Measurements from ENCODE around the gene PHETA2. TPM values are rescaled to one million over a fixed set of nuclear protein-coding genes. Genes with fewer than 3 reads are reported as not detected.

Gene PHETA2
- total and polyA plus RNA-seq, 8 donors, result 11.2 to 20.4 (median 16.5) TPM

- ATAC-seq (no peak), DNase-seq (no peak)
- no peaks in the 10 kb centered on the region for H3K4me1 ChIP-seq
- H3K9me3 ChIP-seq, result peaks cover 0 to 12% of the 10 kb centered on the region in 2 donors
- TF ChIP-seq, protein P1, sequence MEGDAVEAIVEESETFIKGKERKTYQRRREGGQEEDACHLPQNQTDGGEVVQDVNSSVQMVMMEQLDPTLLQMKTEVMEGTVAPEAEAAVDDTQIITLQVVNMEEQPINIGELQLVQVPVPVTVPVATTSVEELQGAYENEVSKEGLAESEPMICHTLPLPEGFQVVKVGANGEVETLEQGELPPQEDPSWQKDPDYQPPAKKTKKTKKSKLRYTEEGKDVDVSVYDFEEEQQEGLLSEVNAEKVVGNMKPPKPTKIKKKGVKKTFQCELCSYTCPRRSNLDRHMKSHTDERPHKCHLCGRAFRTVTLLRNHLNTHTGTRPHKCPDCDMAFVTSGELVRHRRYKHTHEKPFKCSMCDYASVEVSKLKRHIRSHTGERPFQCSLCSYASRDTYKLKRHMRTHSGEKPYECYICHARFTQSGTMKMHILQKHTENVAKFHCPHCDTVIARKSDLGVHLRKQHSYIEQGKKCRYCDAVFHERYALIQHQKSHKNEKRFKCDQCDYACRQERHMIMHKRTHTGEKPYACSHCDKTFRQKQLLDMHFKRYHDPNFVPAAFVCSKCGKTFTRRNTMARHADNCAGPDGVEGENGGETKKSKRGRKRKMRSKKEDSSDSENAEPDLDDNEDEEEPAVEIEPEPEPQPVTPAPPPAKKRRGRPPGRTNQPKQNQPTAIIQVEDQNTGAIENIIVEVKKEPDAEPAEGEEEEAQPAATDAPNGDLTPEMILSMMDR (IDR thresholded peaks at IDR 0.05), result no peak
- H3K27ac ChIP-seq, result no peak overlapping the region
- H3K27me3 ChIP-seq, result no peaks in the 10 kb centered on the region
- intact Hi-C loops (cut with DNase I), result no loop called here
- H3K36me3 ChIP-seq, result no peaks in the 10 kb centered on the region
- H3K4me3 ChIP-seq, result no peak overlapping the region
Observed at GRCh38 chr22:42052765-42053164, 21.3 kb upstream of the PHETA2 start.

GRCh38 chr22:42056757-42057511 lies 17.1 kb upstream of the PHETA2 start:
- Histone ChIP-seq H3K9me3 (peaks cover 0 to 12% of the 10 kb centered on the region in 2 donors), H3K27ac (no peak overlapping the region), H3K4me3 (no peak overlapping the region), H3K36me3 (peaks cover 0 to 39% of the 10 kb centered on the region in 2 donors), H3K27me3 (no peaks in the 10 kb centered on the region), H3K4me1 (no peaks in the 10 kb centered on the region)
- TF ChIP-seq, protein P1 (IDR thresholded peaks at IDR 0.05), result no peak
- intact Hi-C loops (cut with DNase I), result no loop called here
- DNase-seq (no peak), ATAC-seq (no peak)

DNA sequence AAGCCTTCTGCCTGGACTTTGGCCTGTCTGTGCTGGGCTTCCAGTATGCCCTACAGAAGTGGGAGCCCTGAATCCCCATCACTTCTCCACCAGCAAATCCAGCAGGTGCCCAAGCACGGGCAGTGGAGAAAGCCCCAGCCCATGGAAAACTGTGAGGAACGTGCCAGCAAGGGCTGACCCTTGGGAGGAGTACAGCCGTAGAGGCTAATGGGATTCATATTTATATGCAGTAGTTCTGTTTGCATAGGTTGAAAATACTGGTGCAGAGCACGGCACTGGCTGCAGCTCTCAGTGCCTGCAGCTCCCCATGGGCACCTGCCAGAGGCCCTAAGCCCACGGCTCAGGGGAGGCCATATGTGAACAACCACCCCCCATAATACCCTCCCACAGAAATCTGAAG lies 13.6 kb upstream of the PHETA2 start:
- H3K27ac ChIP-seq, result no peak overlapping the region
- peak in 1 of 4 donors; percentile 40 for DNase-seq
- intact Hi-C loops (cut with DNase I), result no loop called here
- no peak for ATAC-seq
- TF ChIP-seq, protein P1 (IDR thresholded peaks at IDR 0.05), result no peak
- H3K9me3 ChIP-seq, result peaks cover 0 to 12% of the 10 kb centered on the region in 2 donors
- H3K36me3 ChIP-seq, result peaks cover 0 to 72% of the 10 kb centered on the region in 2 donors
- no peaks in the 10 kb centered on the region for H3K27me3 ChIP-seq
- H3K4me1 ChIP-seq, result no peaks in the 10 kb centered on the region
- no peak overlapping the region for H3K4me3 ChIP-seq

GRCh38 chr22:42061041-42061440 lies 13.0 kb upstream of the PHETA2 start:
- DNase-seq (peak in 1 of 4 donors; percentile 10), ATAC-seq (no peak)
- TF ChIP-seq, protein P1 (IDR thresholded peaks at IDR 0.05), result no peak
- intact Hi-C loops (cut with DNase I), result no loop called here
- no peaks in the 10 kb centered on the region for H3K27me3 ChIP-seq
- peaks cover 0 to 12% of the 10 kb centered on the region in 2 donors for H3K9me3 ChIP-seq
- H3K4me3 ChIP-seq, result no peak overlapping the region
- no peak overlapping the region for H3K27ac ChIP-seq
- peaks cover 0 to 78% of the 10 kb centered on the region in 2 donors for H3K36me3 ChIP-seq
- H3K4me1 ChIP-seq, result no peaks in the 10 kb centered on the region

GRCh38 chr22:42062506-42063170 lies 11.4 kb upstream of the PHETA2 start:
- ATAC-seq, result no peak
- no peak overlapping the region for H3K4me3 ChIP-seq
- H3K36me3 ChIP-seq, result peaks cover 0 to 94% of the 10 kb centered on the region in 2 donors
- no peaks in the 10 kb centered on the region for H3K9me3 ChIP-seq
- H3K27me3 ChIP-seq, result no peaks in the 10 kb centered on the region
- H3K4me1 ChIP-seq, result no peaks in the 10 kb centered on the region
- intact Hi-C loops (cut with DNase I), result no loop called here
- no peak overlapping the region for H3K27ac ChIP-seq
- TF ChIP-seq, protein P1 (IDR thresholded peaks at IDR 0.05), result no peak
- DNase-seq, result no peak

Data from left lung (tissue), 10 donors.